Measurements from ENCODE around the gene OPN3.

Gene OPN3

GRCh38 chr1:241607497-241607896 lies 32.7 kb downstream of the OPN3 start:
- Histone ChIP-seq H3K9me3 (no peaks in the 10 kb centered on the region), H3K4me1 (no peaks in the 10 kb centered on the region), H3K27me3 (no peaks in the 10 kb centered on the region), H3K4me3 (ENCODE audit: low read depth, low read length) (no peak overlapping the region), H3K36me3 (no peaks in the 10 kb centered on the region)
- no peak for DNase-seq
- TF ChIP-seq CTCF (IDR thresholded peaks at IDR 0.05; ENCODE audit: low read depth, low read length) = no peak

- TF ChIP-seq CTCF (IDR thresholded peaks at IDR 0.05; ENCODE audit: low read depth, low read length) = no peak
- Histone ChIP-seq H3K4me3 (ENCODE audit: low read depth, low read length) (no peak overlapping the region), H3K36me3 (no peaks in the 10 kb centered on the region), H3K4me1 (no peaks in the 10 kb centered on the region), H3K27me3 (no peaks in the 10 kb centered on the region), H3K9me3 (no peaks in the 10 kb centered on the region)
- DNase-seq = no peak
Measured at GRCh38 chr1:241606544-241606943, 33.6 kb downstream of the OPN3 start.

DNA sequence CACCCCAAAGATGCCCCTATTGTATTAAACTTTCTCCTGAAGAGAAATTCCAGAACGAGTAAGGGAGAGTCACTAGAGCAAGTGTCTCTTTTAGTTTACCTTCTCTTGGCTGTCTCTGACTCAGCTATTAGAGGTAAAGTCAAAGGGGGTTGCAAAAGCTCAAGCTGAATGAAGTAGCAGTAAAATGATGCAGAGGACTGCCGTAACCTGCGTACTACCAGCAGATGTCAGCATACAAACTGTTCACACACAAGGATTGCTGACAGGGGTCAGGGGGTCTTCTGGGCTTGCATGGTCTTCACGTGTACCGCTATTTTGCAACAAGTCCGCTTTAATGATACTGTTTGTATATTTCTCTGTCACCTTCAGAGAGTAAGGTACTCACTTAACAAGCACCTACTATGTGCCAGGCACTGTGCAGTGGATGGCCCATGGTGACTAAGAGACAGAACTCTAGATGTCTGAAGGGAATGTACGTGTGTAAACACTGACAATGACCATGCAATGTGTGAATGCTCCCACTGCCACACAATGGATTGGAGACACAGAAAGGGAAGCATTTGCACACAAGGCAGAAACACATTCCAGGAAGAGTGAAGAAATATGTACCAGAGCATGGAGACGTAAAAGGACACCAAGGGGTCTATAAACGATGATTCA lies 34.9 kb downstream of the OPN3 start:
- H3K4me3 ChIP-seq (ENCODE audit: low read depth, low read length) = no peak overlapping the region
- TF ChIP-seq CTCF (IDR thresholded peaks at IDR 0.05; ENCODE audit: low read depth, low read length) = peak; percentile 68
- H3K9me3 ChIP-seq = no peaks in the 10 kb centered on the region
- H3K27me3 ChIP-seq = no peaks in the 10 kb centered on the region
- H3K36me3 ChIP-seq = no peaks in the 10 kb centered on the region
- no peaks in the 10 kb centered on the region for H3K4me1 ChIP-seq
- DNase-seq = no peak

DNA sequence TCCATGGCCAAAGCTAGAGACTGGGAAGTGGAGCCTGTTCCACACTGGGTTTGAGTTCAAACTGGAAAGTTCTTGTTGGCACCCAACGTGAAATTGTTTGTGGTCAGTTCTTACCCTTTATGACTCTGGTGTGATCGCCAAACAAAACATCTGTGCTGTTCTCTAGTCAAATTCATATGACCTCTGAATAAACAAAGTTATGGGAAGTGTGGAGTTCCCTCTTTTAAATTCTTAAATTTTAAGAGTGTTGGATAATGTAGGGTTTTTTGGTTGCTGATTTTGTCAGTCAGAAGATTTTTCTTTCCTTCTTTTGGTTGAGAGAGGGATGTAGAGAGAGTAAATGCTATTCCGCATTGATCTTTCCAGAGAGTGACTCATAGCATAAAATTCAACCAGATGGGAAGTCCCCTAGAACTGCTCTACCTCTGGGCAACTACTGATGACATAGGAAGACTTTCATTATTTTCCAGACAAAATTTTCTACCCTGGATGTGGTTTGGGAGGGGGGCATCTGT lies 36.4 kb downstream of the OPN3 start:
- no peaks in the 10 kb centered on the region for H3K36me3 ChIP-seq
- no peak overlapping the region for H3K4me3 ChIP-seq (ENCODE audit: low read depth, low read length)
- no peaks in the 10 kb centered on the region for H3K27me3 ChIP-seq
- no peaks in the 10 kb centered on the region for H3K9me3 ChIP-seq
- TF ChIP-seq CTCF (IDR thresholded peaks at IDR 0.05; ENCODE audit: low read depth, low read length) = no peak
- H3K4me1 ChIP-seq = no peaks in the 10 kb centered on the region
- no peak for DNase-seq

DNA sequence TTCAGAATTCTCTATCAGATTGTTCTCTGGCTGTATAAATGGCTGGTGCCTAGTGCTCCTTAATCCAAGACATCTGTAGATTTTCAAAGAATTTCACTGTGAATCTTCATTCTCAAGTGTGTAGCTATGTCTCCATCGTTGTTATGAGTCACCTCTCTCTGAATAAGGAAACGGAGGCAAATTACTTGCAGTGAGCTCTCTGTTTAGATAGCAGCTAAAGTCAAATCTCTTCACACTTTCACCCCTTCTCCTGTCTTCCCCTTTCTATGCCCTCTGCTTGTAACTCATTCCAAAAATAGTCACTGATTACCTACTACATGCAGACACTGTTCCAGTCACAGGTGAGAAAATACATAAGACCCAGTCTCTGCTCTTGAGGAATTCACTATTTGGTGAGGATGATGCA lies 39.7 kb downstream of the OPN3 start:
- no peaks in the 10 kb centered on the region for H3K36me3 ChIP-seq
- no peak overlapping the region for H3K4me3 ChIP-seq (ENCODE audit: low read depth, low read length)
- H3K4me1 ChIP-seq = no peaks in the 10 kb centered on the region
- no peaks in the 10 kb centered on the region for H3K9me3 ChIP-seq
- no peak for TF ChIP-seq CTCF (IDR thresholded peaks at IDR 0.05; ENCODE audit: low read depth, low read length)
- no peaks in the 10 kb centered on the region for H3K27me3 ChIP-seq
- no peak for DNase-seq

- TF ChIP-seq CTCF (IDR thresholded peaks at IDR 0.05; ENCODE audit: low read depth, low read length) = no peak
- Histone ChIP-seq H3K27me3 (no peaks in the 10 kb centered on the region), H3K4me3 (ENCODE audit: low read depth, low read length) (no peak overlapping the region), H3K36me3 (no peaks in the 10 kb centered on the region), H3K9me3 (no peaks in the 10 kb centered on the region), H3K4me1 (no peaks in the 10 kb centered on the region)
- DNase-seq = no peak
Measured at GRCh38 chr1:241598249-241598648, 41.9 kb downstream of the OPN3 start.

Data from BE2C (cell line).